22Rv1 (cell line): ENCODE measurements around the gene USP2.

ENCODE experiments used
- CTCF ChIP-seq: fragments of 450-650 bp; IDR thresholded peaks from 2 replicates; pipeline ENCODE4 v1.5.1; 2017; ENCODE audit warnings: mild to moderate bottlenecking
- ZFX ChIP-seq: fragments of 450-650 bp; IDR thresholded peaks from 2 replicates; pipeline ENCODE4 v1.6.1; 2017; ENCODE audit warnings: antibody characterized with exemption, borderline replicate concordance

- peak; percentile 93 for TF ChIP-seq CTCF
- TF ChIP-seq ZFX = no peak
Observed at GRCh38 chr11:119356349-119357031, 25.0 kb downstream of the USP2 start.
